ENCODE results near the gene BTNL9. TPM values are rescaled to one million over a fixed set of nuclear protein-coding genes. Genes with fewer than 3 reads are reported as not detected.
"Not testable (repeated sequence)": the region's sequence is repeated elsewhere in the genome, so short reads cannot be mapped to it uniquely, and the experiment has no call there.

Gene BTNL9
- total RNA-seq, 1 donor from 2014 or later, result under 0.01 TPM

DNA sequence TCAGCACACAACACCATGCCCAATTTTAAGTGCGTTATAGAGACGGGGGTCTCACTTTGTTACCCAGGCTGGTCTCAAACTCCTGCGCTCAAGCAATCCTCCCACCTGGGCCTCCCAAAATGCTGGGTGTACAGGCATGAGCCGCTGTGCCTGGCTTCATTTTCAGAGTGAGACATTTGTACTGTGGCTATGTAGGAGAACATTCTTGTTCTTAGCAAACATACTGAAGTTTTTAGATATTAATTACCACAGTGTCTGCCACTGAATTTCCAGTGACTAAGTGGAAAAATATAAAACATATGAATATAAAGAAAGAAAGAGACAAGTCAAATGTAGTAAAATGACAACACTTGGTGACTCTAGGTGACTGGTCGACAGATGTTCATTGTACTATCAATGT is 20.9 kb downstream of the BTNL9 start:
- DNase-seq (ENCODE audit: low read depth in 2 of 2), result no peak

DNA sequence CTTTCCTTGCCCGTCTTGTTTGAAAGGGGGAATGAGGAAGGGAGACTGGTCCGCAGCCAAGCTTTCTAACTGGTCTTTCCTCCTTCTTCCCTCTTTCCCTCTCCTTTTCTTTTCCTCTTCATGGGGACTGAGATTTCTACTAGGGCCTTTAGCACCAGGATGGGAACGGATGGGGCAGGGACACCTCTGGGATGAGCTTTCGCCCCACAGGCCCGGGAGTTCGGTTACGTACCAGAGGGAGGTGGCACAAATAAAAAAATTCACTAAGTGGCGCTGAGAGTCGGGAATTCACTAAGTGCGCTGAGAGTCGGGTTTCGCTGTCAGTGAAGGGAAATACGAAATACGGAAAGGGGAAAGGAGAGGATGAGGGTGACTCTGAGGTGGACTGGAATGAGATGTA is 21.6 kb downstream of the BTNL9 start:
- no peak for DNase-seq (ENCODE audit: low read depth in 2 of 2)

DNA sequence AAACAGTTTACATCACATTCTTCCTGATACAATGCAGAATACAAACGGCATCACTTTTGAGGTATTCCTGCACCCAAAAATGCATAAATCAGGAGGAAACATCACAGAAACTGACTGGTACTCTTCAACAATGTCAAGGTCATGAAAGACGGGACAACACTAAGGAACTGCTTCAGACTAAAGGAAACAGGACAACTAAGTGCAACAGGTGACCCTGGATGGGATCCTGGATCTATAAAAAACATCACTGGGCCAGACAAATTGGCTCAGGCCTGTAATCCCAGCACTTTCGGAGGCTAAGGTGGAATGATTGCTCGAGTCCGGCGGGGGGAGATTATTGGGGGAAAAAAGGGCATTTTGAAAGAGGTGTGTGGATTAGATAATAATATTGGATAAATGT is 22.6 kb downstream of the BTNL9 start:
- no peak for DNase-seq (ENCODE audit: low read depth in 2 of 2)

DNA sequence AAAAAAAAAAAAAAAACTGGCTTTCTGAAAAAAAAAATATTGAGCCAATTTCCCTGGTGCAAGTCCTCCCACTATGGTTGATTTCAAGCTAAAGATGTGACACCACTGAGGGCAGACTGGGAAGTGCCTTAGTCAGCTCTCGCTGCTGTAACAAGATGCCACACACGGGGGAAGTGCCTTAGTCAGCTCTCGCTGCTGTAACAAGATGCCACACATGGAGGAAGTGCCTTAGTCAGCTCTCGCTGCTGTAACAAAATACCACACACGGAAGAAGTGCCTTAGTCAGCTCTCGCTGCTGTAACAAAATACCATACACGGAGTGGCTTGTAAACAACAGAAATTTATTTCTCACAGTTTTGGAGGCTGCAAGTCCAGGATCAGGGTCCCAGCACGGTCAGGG is 23.4 kb downstream of the BTNL9 start:
- DNase-seq (ENCODE audit: low read depth in 2 of 2), result no peak

DNA sequence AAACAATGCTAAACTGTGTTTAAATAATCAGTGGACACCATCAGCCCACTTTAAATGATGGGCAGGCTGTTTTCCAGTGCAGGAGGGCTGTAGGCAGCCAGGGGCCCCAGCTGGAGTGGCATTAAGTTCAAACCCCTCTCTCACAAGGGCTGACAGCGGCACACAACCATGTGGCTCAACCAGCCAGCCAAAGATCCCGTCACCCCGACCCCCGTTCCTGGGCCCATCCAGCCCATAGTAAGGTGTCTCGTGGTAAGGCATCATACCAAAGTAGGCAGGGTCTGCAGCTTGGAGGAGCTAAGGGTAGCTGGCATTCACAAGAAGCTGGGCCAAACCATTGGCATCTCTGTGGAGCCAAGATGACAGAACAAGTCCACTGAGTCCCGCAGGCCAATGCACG is 24.9 kb downstream of the BTNL9 start:
- DNase-seq (ENCODE audit: low read depth in 2 of 2), result no peak

DNA sequence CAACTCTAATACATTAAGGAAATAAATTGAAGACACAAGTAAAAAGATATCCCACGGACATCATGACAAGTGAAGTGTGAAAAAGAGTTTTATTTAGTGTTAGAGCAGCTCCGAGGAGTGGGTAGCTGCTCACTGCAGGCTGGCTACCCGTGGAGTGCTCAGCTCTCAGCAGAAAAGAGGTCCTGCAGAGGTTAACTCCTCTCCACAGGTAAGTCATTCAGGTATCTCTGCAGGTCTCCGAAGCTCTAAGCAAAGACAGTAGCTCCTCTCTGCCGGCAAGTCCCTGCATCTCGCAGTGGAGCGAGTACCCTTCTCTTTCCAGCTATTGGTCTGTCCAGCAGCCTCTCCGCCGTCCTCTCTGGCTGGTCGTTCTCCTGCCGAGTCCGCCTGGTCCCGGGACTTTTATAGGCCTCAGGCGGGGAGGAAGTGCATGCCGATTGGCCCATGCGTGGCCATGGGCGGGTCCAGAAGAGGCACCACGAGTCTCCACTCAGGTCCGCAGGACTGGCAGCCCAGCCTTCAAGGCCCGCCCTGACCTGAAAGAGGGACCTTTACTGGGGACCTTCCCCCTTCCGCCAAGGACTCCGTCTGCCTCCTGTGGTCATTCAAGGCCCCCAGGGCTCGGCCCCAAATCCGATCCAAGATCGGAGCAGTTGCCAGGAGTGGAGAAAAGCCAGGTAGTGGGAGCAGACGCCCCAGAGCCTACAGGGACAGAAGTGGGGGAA is 29.9 kb downstream of the BTNL9 start:
- peak in 1 of 2 donors; percentile 8 for DNase-seq (ENCODE audit: low read depth in 2 of 2)

DNA sequence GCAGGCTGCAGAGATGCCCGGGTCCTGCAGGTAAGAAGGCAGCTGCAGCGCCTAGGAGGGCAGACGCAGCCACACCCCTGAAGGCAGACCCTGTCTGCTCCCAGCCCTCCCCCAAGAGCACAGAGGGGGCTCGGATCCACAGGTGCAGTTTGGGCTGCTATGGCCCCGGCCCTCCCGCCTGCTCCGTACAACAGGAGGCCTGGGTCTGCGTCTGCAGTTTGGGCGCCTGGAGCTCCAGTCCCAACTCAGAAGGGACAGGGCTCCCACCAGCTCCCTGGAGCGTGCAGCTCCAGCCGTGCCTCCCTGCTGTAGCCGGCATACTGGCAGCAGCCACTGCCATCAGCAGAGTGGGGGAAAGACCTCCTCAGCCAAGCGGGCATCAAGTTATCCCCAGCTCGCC is 30.5 kb downstream of the BTNL9 start:
- DNase-seq (ENCODE audit: low read depth in 2 of 2), result no peak

DNA sequence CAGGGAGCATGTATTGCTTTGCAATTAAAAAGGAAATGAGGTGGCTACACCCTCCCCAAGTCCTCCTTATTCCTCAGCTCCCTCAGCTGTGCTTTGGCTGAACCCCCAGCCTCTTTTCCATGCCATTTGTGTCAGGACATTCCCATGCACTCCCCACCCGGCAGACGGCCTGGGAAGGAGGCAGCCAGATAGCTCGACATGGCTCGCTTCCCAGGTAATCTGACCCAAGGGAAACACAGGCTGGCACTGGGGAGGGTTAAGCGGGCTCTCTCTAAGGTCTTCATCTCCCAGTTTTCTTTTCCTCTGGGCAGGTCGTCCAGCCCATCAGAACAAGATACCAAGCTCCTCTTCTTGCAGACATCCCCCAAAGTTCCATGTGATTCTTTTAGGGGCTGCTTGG is 31.2 kb downstream of the BTNL9 start:
- no peak for DNase-seq (ENCODE audit: low read depth in 2 of 2)

DNA sequence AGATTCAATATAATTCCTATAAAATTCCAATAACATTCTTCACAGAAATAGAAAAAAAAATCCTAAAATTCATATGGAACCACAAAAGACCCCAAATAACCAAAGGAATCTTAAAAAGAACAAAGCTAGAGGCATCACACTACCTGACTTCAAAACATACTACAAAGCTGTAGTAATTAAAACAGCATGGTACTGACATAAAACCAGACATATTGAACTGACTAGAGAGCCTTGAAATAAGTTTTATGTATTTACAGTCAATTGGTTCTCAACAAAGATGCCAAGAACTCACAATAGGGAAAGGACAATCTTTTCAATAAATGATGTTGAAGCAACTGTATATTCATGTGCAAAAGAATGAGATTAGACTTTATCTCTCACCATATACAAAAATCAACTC is 36.9 kb downstream of the BTNL9 start:
- DNase-seq (ENCODE audit: low read depth in 2 of 2), result no peak

DNA sequence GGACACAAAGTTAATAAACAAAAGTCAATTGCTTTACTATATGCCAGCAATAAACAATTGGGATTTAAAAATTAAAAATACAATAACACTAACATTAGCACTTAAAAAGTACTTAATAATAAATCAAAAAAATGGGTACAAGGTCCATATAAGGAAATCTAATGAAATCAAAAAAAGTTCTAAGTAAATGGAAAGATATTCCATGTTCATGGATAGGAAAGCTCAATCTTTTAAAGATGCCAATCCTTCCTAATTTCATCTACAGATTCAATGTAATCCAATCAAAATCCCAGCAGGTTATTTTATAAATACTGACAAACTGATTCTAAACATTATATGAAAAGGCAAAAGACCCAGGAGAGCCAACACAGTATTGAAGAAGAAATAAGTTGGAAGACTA is 41.9 kb downstream of the BTNL9 start:
- DNase-seq (ENCODE audit: low read depth in 2 of 2), result no peak

DNA sequence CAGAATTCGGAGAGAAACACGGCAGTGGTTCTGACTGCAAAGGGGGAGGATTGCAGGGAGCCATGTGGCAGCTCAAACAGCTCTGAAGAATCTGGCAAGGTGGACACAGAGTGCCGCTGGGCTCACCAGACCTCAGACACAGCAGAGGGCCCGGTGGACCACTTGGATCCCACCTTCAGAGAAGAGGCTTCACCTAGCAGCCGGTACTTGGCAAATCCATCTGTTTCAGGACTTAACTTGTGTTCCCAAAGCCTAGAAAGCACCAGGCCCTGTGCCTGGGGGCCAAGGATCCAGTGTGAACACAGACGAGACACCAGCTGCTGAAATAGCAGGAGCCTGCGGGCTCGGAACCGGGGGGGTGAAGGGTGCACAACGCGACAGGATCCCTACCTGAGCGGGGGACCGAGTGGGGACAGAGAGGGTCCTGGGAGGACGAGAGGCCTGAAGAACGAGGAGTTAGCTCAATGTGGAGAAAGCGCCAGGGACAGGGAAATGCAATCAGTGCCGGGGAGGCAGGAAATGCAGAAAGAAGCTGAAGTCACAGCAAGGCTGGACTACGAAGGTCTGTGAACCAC is 44.6 kb downstream of the BTNL9 start:
- no peak for DNase-seq (ENCODE audit: low read depth in 2 of 2)

DNA sequence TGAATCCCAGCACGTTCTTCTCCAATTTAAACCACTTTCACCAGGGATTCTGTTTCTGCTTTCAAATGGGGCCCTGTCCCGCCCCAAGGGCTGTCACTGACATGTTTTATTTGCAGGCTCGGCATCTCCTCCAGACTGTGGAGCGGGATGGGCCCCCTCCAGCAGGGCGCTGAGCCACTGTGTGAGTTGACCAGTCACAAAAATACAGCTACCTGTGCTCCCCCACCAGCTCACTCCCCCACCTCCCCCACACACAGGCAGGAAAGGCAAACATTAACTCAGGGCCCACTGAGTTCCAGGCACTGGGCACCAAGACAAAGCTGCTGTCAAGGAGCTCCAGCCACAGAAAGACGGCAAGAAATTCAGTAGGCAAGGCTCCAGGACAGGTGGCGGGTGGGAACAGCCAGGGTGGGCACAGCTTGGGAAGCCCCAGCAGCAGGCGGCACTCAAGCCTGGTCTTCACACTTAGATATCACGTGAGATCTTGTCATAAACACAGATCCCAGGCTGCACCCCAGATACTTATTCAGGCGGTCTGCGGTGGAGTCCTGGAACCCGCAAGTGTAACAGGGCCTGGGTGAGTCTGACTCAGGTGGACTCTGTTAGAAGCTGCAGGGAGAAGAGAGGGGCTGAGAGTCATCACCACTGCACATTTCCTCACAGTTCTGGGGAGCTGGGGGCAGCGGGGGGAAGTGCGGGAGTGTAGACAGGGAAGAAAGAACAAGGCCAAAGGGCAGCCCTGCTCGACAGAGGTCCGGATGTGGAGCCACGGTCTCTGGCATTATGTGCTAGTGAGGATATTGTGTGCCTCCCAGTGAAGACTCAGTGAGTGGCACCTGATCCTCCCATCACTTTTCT is 46.2 kb downstream of the BTNL9 start:
- DNase-seq (ENCODE audit: low read depth in 2 of 2), result no peak

DNA sequence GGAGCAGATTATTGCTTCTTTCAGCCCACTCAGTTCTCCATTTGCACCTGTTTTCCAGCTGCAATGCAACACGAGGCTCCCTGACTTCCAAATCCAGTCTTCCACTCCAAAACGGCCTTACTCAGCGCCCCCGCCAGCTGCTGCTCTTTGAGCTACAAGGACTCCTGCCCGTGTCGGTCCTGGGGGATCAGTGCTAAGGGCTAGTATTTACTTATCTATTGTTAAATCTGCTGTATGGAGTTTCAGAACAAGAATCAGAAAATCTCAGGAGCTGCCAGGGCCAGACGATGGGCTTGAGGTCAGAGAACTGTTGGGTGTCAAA is 46.8 kb downstream of the BTNL9 start:
- DNase-seq (ENCODE audit: low read depth in 2 of 2), result no peak

DNA sequence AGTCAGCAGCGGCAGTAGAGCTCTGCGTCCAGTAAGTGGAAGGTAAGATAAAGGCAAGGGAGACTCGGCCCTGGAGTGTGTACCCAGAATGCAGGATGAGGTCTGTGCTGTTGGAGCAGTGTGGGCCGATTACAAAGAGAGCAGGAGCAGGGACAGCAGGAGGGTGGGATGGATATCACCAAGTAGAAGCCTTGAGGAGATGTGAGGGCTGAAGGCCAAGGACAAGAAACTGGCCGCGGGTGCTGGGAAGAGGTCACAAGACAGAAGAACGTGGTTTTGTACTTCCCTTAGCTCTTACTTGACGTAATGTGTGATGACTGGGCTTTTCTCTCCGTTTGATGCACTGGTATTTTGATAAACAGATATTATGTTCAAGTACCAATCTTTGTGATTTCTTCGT is 47.2 kb downstream of the BTNL9 start:
- no peak for DNase-seq (ENCODE audit: low read depth in 2 of 2)

DNA sequence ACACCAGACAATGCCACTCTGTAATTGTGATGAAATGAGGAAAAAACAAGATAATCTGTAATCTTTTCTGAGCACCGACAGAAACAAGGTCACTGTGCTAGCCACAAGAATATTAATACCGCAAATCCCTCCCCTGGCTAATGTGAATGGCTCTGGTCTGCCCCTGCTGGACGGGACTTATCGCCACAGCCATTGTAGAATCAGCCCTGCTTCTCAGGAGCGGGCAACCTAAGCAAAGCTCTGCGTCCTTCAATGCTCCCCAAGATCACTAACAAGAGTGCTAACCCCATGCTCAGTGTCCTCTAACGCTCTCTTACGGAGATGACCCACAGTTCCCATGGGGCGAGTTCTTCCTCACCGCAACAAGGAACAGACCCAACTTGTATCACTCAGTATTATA is 48.2 kb downstream of the BTNL9 start:
- DNase-seq (ENCODE audit: low read depth in 2 of 2), result peak in 1 of 2 donors; percentile 18

DNA sequence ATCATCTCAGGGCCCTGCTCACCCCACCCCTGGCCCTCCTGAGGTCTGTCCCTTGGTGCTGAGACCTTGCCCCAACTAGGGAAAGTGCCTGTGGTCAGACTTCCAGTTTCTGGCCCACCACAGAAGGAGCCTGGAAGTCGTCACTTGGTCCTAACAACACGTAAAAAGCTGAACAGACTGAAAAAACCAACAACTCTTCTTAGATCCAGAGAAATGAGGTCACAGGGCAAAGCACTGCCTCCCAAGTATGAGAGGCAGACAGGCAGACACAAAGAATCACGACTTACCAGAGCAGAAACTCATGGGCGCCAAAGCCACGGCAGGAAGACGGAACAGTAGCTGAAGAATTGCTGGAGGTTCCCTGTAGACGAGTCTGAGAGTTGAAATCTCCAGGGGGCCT is 52.4 kb downstream of the BTNL9 start:
- DNase-seq (ENCODE audit: low read depth in 2 of 2), result no peak

DNA sequence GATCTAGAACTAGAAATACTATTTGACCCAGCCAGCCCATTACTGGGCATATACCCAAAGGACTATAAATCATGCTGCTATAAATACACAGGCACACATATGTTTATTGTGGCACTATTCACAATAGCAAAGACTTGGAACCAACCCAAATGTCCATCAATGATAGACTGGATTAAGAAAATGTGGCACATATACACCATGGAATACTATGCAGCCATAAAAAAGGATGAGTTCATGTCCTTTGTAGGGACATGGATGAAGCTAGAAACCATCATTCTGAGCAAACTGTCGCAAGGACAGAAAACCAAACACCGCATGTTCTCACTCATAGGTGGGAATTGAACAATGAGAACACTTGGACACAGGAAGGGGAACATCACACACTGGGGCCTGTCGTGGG is 55.1 kb downstream of the BTNL9 start:
- DNase-seq (ENCODE audit: low read depth in 2 of 2), result not testable (repeated sequence)

DNA sequence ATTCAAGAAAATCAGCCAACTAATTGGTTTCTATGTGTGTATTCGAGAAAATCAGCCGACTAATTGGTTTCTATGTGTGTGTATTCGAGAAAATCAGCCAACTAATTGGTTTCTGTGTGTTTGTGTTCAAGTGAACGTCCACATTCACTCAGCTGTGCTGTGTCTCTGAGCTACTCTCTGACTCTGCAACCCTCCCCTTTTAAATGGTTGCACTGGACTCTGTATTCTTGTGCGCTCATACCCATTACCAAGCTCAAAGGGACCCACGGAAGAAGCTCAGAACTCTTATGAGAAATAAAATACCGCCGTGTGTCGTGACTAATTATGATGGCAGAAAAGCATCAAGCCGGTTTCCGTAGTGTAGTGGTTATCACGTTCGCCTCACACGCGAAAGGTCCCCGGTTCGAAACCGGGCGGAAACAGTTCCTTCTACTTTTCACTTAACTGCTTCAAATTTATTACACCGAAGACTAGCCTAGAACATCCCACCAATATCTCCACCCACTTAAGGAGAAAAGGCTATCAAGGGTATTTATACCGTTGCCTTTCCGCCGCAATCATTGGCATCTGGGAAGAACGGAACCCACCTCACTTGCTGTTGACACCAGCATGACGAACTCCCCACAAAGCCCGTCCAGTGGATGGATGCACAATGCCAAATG is 56.8 kb downstream of the BTNL9 start:
- DNase-seq (ENCODE audit: low read depth in 2 of 2), result not testable (repeated sequence)

DNA sequence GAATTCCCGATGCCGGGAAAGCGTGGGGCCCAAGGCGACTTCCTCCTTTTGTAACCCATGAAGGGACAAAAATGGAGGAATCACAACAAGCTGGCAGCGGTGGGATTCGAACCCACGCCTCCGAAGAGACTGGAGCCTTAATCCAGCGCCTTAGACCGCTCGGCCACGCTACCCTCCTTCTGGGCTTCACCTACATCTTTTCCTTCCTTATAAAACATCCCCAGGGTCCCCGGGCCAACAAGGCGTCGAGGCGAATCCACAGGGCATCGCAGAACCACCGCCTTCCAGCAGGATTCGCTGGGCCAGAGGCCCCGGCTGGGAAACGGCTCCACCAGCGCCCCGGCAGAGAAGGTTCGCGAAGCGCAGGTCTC is 57.3 kb downstream of the BTNL9 start:
- not testable (repeated sequence) for DNase-seq (ENCODE audit: low read depth in 2 of 2)

DNA sequence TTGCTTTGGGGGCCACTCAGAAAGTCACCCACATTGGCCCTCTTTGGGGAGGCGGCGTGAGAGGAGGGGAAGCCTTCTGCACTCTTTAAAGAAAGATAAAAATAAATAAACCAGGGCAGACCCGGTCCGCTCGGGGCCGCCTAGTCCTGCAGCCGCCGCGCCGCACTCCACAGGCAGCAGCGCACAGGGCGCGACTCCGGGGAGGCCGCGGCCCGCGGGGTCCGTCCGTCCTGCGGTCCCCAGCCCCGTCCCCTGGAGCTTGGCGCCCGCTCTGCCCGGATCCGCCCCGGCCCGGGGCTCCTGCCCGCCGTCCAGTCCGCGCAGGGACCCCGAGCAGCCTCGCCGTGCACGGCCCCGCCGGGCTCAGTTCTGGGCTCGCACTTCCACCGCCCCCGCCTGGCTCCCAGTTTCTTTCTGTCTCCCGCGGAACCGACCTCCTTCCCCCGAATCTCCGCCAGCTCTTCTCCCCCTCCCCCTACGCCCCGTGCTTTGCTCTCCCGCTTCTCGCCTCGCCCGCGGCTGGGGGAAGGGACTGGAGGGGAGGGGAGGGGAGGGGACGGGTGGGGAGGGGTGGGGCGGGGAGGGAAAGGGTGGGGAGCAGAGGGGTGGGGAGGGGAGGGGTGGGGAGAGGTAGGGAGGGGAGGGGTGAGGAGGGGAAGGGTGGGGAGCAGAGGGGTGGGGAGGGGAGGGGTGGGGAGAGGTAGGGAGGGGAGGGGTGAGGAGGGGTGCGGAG is 57.9 kb downstream of the BTNL9 start:
- DNase-seq (ENCODE audit: low read depth in 2 of 2), result not testable (repeated sequence)

DNA sequence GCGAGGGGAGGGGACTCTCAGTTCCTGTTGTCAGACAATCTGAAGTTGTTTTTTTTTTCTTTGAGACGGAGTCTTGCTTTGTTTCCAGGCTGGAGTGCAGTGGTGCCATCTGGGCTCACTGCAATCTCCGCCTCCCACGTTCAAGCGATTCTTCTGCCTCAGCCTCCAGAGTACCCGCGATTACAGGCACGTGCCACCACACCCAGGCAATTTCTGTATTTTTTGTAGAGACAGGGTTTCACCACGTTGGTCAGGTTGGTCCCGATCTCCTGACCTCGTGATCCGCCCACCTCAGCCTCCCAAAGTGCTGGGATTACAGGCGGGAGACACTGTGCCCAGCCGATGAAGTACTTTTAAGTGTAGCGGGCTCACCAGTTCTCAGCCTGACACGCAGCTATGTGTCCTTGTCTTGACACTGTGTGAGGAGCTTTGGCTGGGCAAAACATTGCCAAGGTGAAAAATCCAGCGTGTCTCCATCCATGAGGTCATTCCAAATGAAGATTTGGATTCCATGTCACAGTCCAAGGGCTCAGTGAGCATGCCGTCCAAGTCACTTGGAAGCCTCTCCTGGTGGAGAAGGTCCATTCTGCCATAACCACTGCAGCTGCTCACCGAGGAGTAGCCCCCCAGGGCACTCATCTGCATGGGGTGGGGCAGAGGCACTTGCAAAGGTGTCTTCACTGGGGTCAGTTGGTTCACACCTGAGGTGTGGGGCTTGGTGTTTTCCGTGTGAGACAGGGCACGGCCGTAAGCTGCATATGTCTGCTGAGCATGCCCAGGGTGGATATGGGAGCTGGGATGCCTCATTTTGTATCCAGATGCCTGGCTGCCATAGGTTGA is 58.9 kb downstream of the BTNL9 start:
- DNase-seq (ENCODE audit: low read depth in 2 of 2), result no peak
